Liver (tissue), 9 donors: ENCODE results near the gene SFXN3. TPM values are rescaled to one million over a fixed set of nuclear protein-coding genes. Genes with fewer than 3 reads are reported as not detected.

Source experiments
- DNase-seq: peaks from one replicate; pipeline ENCODE4 v3.0.0-alpha.2; 2017; ENCODE audit warnings: low spot score
- H3K27ac ChIP-seq, 2 donors: one replicate each; pipeline ENCODE4 v1.7.0; 2013; ENCODE audit warnings: inconsistent platforms in 2 of 2, low read length in 2 of 2, control low read depth in 1 of 2, low read depth in 1 of 2, mild to moderate bottlenecking in 1 of 2
- H3K27me3 ChIP-seq, 4 donors: one replicate each; pipeline versions ENCODE4 v1.6.1 to v1.7.0; 2013; ENCODE audit warnings: low read length in 3 of 4, inconsistent platforms in 1 of 4, mild to moderate bottlenecking in 1 of 4, moderate library complexity in 1 of 4; ENCODE audit not compliant: control insufficient read depth in 4 of 4, insufficient read depth in 4 of 4
- H3K36me3 ChIP-seq, 4 donors: one replicate each; pipeline versions ENCODE4 v1.6.1 to v1.7.0; 2013; ENCODE audit warnings: low read length in 3 of 4, mild to moderate bottlenecking in 3 of 4, low read depth in 1 of 4, moderate library complexity in 1 of 4; ENCODE audit not compliant: control insufficient read depth in 4 of 4, insufficient read depth in 3 of 4
- H3K4me1 ChIP-seq, 4 donors: one replicate each; pipeline versions ENCODE4 v1.6.1 to v1.7.0; 2013; ENCODE audit warnings: low read length in 3 of 4, mild to moderate bottlenecking in 3 of 4, moderate library complexity in 1 of 4; ENCODE audit not compliant: control insufficient read depth in 4 of 4, insufficient read depth in 4 of 4
- H3K4me3 ChIP-seq, 3 donors: one replicate each; pipeline versions ENCODE4 v1.6.1 to v1.7.0; 2013; ENCODE audit warnings: low read length in 3 of 3, control low read depth in 1 of 3, low read depth in 1 of 3, mild to moderate bottlenecking in 1 of 3
- H3K9ac ChIP-seq, 2 donors: one replicate each; pipeline ENCODE4 v1.7.0; 2013; ENCODE audit warnings: low read length in 2 of 2, mild to moderate bottlenecking in 2 of 2, moderate library complexity in 2 of 2, control low read depth in 1 of 2, low read depth in 1 of 2
- H3K9me3 ChIP-seq, 4 donors: one replicate each; pipeline versions ENCODE4 v1.6.1 to v1.7.0; 2013; ENCODE audit warnings: low read length in 3 of 4; ENCODE audit not compliant: control insufficient read depth in 4 of 4
- ATF3 ChIP-seq: IDR thresholded peaks from 2 replicates; pipeline ENCODE4 v1.6.1; 2016; ENCODE audit warnings: antibody characterized with exemption
- CTCF ChIP-seq: fragments of 150-350 bp; IDR thresholded peaks from 2 replicates; pipeline ENCODE4 v1.5.1; 2017; ENCODE audit warnings: improper control_type of control experiment, low read depth, low read length; ENCODE audit not compliant: missing input control
- EGR1 ChIP-seq, 2 donors: IDR thresholded peaks; 2 replicates each; pipeline ENCODE4 v1.6.1; 2016 to 2018; ENCODE audit warnings: antibody characterized with exemption in 2 of 2, low read depth in 2 of 2
- FOXA1 ChIP-seq: IDR thresholded peaks from 2 replicates; pipeline ENCODE4 v1.6.1; 2016; ENCODE audit warnings: antibody characterized with exemption
- FOXA2 ChIP-seq: IDR thresholded peaks from 2 replicates; pipeline ENCODE4 v1.6.1; 2016; ENCODE audit warnings: antibody characterized with exemption
- GABPA ChIP-seq, 2 donors: IDR thresholded peaks in 1 of 2; conservative IDR thresholded peaks in 1 of 2; 2 replicates each; pipeline ENCODE4 v1.6.1; 2016; ENCODE audit warnings: antibody characterized with exemption in 2 of 2, mild to moderate bottlenecking in 1 of 2, moderate library complexity in 1 of 2
- MAX ChIP-seq: IDR thresholded peaks from 2 replicates; pipeline ENCODE4 v1.6.1; 2016; ENCODE audit warnings: antibody characterized with exemption
- RAD21 ChIP-seq, 2 donors: IDR thresholded peaks; 2 replicates each; pipeline ENCODE4 v1.6.1; 2016; ENCODE audit warnings: antibody characterized with exemption in 2 of 2, mild to moderate bottlenecking in 2 of 2
- REST ChIP-seq: IDR thresholded peaks from 2 replicates; pipeline ENCODE4 v1.6.1; 2016; ENCODE audit warnings: antibody characterized with exemption, mild to moderate bottlenecking
- RXRA ChIP-seq, 2 donors: IDR thresholded peaks; 2 replicates each; pipeline ENCODE4 v1.6.1; 2017 to 2018; ENCODE audit warnings: antibody characterized with exemption in 2 of 2, mild to moderate bottlenecking in 1 of 2
- SP1 ChIP-seq: IDR thresholded peaks from 2 replicates; pipeline ENCODE4 v1.6.1; 2018; ENCODE audit warnings: antibody characterized with exemption, mild to moderate bottlenecking
- TAF1 ChIP-seq: conservative IDR thresholded peaks from 2 replicates; pipeline ENCODE4 v1.6.1; 2016; ENCODE audit warnings: antibody characterized with exemption, mild to moderate bottlenecking
- YY1 ChIP-seq: IDR thresholded peaks from 2 replicates; pipeline ENCODE4 v1.6.1; 2016; ENCODE audit warnings: antibody characterized with exemption, mild to moderate bottlenecking
- WGBS: extraction: QIAGEN DNeasy Blood & Tissue Kit; methylation state at CpG from one replicate; pipeline ENCODE4 v1.1.7; 2013; 5-methylcytosine and 5-hydroxymethylcytosine counted together
- polyA plus RNA-seq, 2 donors: library from polyadenylated mRNA; stranded (reverse) in 1 of 2; unstranded in 1 of 2; fragments of 200-250 nt in 1 of 2; fragments of >200 nt in 1 of 2; fragmentation: Nextera tagmentation in 1 of 2; extraction: Ambion mirVana in 1 of 2; gene quantifications; one replicate each; pipeline versions ENCODE4 v1.2.1 to v1.2.3, GENCODE V29; 2013 to 2015
- total RNA-seq, 2 donors: library from RNA; depleted of rRNA; stranded (reverse); fragments of >200 nt; gene quantifications; one replicate each; pipeline ENCODE4 v1.2.3, GENCODE V29; 2014
- donor health status: healthy.
- donor health status: healthy.
- donor health status: healthy.
- donor health status: healthy.
- donor health status: healthy.

SFXN3 gene
- total and polyA plus RNA-seq, 4 donors: 1.7 to 11.1 (median 6.3) TPM

GRCh38 chr10:101087376-101087775 is 56.3 kb downstream of the SFXN3 start:
- DNase-seq: no peak
- Histone ChIP-seq H3K9ac (no peak overlapping the region), H3K4me3 (no peak overlapping the region), H3K36me3 (no peaks in the 10 kb centered on the region), H3K4me1 (no peaks in the 10 kb centered on the region), H3K27me3 (peaks cover 0 to 8% (median 2%) of the 10 kb centered on the region in 4 donors), H3K27ac (no peak overlapping the region), H3K9me3 (no peaks in the 10 kb centered on the region)
- TF ChIP-seq MAX (no peak), REST (no peak), YY1 (no peak), RAD21 (IDR thresholded peaks at IDR 0.05) (no peak), GABPA (IDR thresholded peaks at IDR 0.05 in 1 of 2, conservative IDR thresholded peaks at IDR 0.05 in 1 of 2) (no peak), EGR1 (IDR thresholded peaks at IDR 0.05; ENCODE audit: low read depth in 2 of 2) (no peak), SP1 (no peak), ATF3 (no peak), FOXA2 (no peak), FOXA1 (no peak), TAF1 (no peak), RXRA (IDR thresholded peaks at IDR 0.05) (no peak), CTCF (no peak)
- 72% methylated on average over 10 of the region's 10 CpGs for WGBS

- 54% methylated on average over 14 of the region's 14 CpGs for WGBS
- H3K4me1 ChIP-seq: no peaks in the 10 kb centered on the region
- H3K4me3 ChIP-seq: no peak overlapping the region
- H3K27me3 ChIP-seq: peaks cover 0 to 8% (median 2%) of the 10 kb centered on the region in 4 donors
- H3K27ac ChIP-seq: no peak overlapping the region
- TF ChIP-seq FOXA1 (no peak), EGR1 (IDR thresholded peaks at IDR 0.05; ENCODE audit: low read depth in 2 of 2) (no peak), ATF3 (no peak)
- no peaks in the 10 kb centered on the region for H3K9me3 ChIP-seq
- no peak overlapping the region for H3K9ac ChIP-seq
- no peak for DNase-seq
- no peaks in the 10 kb centered on the region for H3K36me3 ChIP-seq
Measured at GRCh38 chr10:101087965-101088364, 56.9 kb downstream of the SFXN3 start.
